GM18498 (cell line): ENCODE results near the gene PAQR5.
"Not testable (repeated sequence)": the region's sequence is repeated elsewhere in the genome, so short reads cannot be mapped to it uniquely, and the experiment has no call there.

Experiments
- ATAC-seq: cut with Tn5 transposase; IDR thresholded peaks from one replicate; pipeline ENCODE4 v1.9.1; 2021; ENCODE audit warnings: mild to moderate bottlenecking, moderate library complexity; ENCODE audit not compliant: unreplicated experiment

The PAQR5 gene

DNA sequence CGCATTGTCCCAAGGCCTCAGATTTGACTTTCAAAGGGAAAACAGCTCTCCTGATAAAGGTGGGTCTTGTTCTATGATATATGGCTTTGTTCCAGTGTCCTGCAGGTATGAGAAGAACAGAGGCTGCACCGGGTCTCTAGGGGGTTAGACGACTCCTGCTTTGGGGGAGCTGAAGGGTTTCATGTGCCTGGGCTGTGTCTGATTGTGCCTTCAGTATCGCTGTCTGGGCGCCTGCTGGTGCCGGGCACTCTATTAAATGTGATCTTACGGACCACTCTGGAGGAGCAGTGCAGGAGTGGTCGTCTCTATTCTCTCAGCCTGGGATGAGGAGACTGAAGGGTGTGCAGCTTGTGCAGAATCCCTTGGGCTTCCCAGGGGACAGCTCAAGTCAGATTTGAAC is 16.0 kb downstream of the PAQR5 start:
- no peak for ATAC-seq

DNA sequence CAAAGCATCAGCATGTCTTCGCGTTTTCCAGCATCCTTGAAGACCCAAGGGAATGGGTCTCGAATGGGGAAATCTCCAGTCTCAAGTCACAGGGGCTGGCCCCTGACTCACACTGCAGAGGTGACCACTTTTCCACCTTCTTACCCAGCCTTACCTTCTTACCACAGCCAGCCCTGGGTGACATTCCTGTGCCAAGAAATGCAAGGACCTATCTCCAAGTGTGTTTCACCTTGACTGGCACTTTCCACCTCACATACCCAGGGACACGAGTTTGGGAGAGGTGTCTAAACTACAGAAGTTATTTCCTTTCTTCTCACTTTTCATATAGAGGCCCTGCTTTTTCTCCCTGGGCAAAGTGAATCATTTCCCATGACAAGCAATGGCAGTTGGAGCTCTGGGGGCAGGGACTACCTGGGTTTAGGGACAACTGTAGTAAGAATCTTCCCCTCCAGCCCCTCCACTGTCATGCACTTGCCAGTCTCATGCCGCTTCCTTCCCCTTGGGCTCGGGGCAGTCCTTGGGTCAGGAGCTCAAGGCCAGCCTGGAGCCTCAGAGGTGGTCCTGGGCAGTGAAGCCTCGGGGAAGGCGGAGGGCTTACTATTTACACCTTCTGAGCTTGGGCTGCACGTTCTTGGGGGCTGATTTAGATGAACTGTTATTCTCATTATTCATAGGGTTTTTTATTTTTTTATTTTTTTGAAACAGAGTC is 16.8 kb downstream of the PAQR5 start:
- no peak for ATAC-seq

DNA sequence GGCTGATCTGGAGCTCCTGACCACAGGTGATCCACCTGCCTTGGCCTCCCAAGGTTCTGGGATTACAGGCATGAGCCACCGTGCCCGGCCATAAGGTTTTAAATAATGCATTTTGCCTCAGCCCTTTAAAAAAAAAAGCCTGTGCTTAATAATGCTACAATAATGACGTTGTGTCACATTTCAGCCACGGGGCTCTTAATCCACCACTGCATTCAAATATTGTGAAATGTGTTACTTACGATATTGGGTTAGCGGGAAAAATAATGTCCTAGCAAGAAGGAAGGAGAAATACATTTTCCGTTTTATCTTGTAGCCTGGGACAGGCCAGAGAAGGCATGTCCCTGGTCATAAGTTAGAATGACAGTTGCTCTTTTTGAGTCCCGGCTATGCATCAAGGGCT is 17.6 kb downstream of the PAQR5 start:
- no peak for ATAC-seq

DNA sequence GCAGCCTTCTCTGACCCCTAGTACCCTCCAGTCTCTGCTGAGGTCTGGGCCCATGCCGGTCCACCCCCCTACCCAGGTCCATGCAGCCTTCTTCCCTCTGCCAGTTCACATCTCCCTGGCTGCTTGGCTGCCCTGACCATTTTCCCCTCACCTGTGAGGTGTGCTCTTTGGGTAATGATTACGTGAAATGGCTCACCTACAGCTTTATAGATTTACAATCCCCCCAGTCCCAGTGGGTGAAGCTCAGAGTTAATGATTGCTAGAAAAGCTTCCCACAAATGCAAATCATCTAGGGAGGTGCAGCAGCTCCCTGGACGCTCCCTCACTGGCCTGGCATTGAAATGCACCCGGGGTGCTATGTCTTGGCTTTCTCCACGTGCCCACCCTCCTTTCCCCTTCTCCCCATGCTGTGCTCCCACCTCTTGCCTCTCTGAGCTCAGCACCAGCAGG is 18.7 kb downstream of the PAQR5 start:
- no peak for ATAC-seq

DNA sequence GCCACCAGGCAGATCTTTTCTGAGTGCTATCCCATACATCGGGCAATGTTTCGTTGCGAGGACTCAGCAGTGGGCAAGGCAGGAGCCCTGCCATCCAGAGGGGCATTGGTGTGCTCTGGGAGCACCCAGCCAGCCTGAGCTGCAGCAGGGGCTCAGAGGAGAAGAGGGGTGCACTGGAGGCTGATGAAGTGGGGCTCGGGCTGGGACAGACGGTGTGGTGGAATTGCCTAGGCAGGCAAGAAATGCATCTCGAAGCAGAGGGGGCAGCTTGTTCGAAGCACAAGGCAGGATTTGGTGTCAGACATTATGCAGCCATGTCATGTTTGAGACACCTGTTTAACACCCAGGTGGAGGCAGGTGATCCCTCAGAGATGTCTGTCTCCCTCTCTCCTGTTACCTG is 19.3 kb downstream of the PAQR5 start:
- no peak for ATAC-seq

DNA sequence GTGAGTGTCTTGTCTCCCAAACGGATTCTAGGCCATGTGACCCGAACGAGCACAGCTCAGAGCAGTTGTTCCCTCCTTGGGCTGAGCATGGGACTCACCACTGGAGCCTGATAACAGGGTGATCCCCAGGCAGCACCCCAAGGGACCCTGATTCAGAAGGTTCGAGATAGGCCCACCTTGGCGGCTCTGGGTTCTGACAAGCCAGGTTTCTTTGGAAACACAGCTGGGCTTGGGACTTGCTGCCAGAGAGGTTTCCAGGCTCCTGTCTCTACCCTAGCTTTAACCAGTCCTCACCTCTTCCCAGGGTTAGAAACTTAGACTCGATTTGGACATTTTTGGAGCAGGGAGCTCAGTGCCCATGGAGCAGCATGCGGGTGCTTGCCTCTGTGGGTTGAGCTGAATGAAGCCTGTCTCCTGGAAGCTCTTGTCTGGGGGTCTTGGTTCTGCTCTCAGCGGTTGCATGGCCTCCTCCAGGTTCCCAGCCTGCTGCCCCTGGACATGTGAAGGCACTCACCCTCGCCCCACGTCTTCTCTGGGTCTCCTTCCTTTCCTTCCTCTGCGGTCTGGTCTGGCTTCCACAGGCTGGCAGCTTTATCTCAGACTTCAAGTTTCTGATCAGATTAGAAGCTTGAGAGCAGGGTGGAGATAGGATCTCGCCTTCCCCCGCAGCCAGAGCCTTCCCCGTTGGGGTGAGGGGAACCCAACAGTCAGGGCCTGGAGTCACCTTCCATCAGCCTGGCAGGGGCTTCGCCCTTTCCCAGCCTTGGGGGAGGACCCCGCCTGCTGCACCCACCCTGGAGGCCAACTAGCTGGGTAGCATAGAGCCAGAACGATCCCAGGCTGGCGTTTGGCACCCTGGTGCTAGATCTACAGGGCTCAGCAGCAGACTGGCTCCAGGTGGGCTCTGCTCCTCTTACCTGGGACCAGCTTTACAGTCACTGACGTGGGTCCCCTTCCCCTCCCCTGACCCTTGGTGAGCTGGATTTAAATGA is 21.0 kb downstream of the PAQR5 start:
- no peak for ATAC-seq

DNA sequence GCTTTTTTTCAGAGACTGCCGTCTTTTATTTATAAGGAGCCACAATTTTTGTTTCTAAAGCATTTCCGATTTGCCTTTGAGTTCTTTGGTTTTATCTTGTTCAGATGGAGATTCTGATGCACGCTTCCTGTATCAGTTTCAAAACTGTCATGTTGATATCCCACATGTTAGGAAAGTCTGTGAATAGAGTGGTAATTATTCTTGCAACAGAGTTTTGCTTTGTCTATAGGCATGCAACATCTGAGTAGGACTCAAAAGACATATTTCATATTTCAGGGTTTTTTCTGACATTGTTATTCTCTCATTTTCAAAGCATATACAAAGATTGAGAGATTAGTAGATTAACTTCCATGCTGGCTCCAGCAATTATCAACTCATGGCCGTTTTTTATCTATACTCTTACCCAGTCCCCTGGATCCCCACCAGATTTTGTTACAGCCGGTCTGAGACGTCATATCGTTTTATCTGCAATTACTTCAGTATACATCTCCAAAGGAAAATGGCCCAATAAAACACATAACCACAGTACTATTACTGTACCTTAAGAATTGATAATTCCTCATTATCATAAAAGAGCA is 22.4 kb downstream of the PAQR5 start:
- no peak for ATAC-seq

DNA sequence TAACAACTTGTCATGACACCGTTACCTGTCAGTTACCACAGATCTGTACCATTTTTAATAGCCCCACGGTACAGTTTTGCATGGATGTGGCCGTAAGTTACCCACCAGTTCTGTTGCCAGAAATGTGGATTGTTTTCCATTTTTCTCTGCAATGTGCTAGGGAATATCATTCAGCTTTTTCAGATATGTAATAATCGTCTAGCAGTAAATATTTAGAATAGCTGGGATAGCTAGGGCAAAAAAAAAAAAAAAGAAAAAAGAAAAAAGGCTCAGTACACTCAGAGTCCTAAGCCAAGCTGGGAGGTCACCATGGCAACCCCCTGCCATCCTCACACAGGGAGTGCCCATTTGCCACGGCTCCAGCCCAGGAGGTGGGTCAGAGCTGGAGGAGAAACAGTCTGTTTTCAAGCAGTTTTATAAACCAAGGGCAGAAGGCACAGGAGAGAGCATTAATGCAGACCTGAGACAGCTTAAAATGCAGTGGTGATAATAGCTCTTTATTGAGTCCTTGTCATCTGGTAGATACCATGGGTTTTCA is 25.2 kb downstream of the PAQR5 start:
- no peak for ATAC-seq

DNA sequence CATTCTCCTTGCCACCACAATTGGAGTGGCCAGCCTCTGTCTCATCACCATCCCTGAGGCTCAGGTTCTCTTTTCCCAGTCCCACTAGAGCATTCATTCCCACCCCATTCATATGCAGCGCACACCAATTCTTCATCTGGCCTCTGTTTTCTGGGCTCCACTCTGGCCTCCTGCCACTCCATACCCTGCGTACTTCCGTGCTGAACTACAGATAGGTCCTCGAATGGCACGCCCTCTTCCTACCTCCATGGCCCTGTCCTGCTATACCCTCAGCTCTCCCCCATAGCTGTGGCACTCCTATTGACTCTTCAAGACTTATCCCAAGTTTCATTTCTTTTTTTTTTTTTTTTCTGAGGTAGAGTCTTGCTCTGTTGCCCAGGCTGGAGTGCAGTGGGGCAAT is 25.9 kb downstream of the PAQR5 start:
- ATAC-seq = no peak

DNA sequence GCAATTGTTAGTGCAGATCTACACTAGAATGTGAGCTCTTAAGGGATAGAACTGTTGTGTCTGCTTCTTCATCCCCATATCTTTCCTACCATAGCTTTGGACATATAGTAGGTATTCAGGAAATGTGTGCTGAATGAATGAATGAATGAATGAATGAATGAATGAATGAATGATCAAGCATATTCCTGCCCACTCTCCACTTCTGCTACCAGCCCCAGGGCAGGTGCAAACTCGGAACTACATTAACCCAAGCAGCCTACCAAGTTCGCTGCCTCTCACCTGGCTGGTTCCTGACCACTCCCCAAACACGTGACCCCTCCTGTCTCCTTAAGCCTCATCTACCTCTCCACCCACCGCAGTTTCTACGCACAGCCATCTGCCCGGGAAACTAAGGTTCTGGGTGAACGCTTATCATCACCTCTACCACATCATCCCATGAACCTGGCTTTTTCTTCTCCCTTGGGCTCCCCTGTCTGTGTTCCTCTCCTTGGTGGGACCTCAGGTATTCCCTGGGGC is 26.8 kb downstream of the PAQR5 start:
- no peak for ATAC-seq

DNA sequence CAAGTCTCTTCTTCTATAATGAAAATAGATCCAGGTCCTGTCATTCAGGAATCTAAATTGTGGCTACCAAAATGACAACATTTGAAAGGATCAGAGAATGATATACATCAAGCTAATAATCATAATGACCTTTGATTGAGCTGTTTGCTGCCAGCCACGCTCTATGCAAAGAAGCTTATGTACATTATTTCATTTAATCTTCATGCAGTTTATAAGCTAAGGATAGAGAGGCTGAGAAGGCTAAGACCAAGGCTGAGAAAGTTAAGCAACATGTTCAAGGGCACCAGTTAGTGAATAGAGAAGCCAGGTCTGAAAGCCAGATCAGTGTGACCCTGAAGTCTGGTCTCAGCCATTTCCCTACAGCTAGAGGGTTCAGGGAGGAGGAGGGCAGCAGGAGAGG is 29.4 kb downstream of the PAQR5 start:
- ATAC-seq = no peak

DNA sequence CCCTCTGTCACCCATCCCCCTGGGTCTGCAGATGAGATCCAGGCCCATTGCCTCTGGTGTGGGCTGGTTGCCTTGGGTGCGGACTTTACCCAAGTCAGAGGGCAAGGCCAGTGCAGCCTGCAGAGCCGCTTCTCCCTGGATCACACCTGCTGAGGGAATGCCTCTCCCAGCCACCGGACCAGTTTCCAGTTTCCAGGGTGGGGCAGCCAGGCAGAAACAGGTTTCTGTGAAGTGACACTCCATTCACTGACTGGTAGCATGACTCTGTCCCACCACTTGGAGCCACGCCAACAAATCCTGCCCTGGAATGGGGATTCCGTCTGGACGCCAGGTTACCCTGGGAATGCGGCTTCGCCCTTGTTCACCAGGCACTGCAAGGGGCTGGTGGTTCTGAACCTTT is 30.0 kb downstream of the PAQR5 start:
- no peak for ATAC-seq

DNA sequence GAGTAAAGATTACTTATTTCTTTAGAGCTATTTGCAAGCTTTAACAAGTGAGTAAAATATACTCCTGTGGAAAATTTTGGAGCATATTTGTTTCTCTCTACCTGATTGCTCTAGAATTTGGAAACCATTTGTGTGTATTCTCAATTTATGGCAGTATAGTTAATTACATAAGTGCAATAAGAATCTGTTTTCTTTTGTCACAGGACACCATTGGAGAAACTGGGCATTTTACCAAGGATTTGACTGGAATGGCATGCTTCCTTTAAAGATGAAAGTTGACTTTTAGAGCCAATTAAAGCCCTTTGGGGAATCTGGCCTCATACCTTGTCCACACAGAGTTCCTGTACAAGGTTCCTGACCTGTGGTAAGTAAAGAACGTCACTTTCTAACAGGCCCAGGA is 38.4 kb downstream of the PAQR5 start:
- no peak for ATAC-seq

DNA sequence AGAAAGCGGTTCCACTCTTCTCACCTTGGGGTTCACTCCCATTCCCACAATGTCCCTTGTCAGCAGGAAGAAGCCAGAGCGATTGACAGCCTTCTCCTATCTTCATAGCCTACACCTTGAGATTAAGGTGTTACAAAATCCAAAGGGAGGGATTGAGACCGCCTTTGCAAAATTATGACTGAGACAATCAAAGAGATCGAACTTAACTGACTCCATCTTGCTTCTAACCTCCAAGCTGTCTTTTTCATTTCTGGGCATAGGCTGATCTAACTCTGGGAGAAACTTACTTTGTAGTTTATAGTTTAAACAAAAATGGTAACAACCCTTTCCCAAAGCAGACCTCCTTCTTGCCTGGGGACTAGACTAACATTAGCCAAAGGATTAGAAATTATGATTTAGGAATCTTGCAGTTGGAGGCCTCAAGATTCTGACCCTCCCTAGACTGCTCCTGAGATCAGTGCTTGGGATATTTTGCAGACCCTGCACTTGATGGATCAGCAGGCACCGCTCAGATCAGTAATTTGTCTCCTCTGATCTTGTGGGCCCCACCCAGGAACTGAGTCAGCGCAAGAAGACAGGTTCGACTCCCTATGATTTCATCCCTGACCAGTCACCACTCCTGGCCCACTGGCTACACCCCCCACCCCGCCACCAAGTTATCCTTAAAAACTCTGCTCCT is 40.0 kb downstream of the PAQR5 start:
- no peak for ATAC-seq

DNA sequence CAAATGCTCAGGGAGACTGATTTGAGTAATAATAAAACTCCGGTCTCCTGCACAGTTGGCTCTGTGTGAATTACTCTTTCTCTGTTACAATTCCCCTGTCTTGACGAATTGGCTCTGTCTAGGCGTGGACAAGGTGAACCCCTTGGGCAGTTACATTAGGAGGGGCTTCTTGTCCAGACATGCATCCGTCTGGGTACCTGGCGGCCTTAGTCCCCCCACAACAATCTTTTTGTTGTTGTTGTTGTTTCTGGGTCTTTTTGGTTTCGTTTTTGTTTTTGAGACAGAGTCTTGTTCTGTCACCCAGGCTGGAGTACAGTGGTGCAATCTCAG is 40.5 kb downstream of the PAQR5 start:
- not testable (repeated sequence) for ATAC-seq

DNA sequence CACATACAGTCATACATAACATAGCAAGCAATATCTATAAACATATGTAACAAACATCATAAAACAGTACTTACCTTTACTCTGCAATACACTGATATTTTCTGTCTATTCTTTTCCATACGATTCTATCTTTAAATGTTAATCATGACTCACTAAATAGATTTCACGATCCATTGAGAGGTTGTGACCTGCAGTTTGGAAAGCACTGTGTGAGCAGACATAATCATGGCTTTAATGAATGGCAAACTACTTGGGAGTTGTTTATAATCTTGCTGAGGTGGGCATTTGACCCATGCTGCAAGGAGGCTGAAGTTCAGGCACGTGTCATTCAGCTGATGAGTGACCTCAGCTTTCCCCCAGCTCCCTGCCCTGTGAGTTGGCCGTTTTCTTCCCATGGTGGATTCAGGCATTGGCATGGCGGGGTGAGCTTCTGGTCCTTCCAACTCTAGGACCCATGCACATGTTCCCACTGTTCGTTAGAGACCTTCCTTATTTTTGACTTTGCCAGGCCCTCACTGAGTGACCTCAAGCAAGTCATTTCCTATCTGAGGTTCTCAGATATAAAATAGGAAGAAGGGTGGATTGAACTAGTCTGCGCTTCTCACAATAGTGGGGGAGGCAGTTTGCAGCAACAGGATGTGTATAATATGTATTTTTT is 41.7 kb downstream of the PAQR5 start:
- no peak for ATAC-seq

DNA sequence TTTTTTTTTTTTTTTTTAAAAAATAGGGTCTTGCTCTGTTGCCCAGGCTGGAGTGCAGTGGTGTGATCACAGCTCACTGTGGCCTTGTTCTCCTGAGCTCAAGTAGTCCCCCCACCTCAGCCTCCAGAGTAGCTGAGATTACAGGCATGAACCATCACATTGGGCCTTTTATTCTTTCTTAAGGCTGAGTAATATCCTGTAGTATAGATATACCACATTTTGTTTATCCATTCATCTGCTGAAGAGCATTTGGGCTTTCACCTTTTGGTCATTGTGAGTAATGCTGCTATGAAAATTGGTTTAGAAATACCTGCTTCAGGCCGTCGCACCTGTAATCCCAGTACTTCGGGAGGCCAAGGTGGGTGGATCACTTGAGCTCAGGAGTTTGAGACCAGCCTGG is 42.6 kb downstream of the PAQR5 start:
- ATAC-seq = no peak

DNA sequence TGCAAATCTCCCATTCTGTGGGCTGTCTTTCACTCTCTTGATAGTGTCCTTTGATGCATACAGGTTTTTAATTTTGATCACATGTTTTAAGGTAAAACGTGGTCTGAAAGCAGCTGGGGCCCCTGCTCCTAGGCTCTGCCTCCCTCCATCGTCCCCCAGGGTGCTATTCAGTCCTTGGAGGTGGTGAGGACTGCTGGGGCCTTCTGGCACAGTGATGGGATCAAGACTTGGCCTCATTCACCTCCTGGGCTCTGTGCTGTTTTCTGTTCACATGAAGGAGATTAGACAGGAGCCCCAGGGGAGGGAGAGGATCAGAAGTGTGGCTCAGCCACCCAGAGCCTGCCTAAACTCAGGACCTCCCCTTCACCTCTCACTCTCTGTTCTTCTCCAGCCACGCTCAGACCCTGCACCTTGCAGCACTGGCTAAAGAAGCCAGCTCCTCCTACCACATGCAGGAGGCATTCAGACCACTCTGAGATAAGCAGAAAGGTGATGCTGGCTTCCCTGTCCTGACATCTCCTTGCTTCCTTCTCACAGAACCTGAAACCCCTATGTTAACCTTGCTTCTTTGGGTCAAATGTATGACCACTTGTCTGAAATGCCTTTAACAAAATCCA is 43.9 kb downstream of the PAQR5 start:
- ATAC-seq = no peak

DNA sequence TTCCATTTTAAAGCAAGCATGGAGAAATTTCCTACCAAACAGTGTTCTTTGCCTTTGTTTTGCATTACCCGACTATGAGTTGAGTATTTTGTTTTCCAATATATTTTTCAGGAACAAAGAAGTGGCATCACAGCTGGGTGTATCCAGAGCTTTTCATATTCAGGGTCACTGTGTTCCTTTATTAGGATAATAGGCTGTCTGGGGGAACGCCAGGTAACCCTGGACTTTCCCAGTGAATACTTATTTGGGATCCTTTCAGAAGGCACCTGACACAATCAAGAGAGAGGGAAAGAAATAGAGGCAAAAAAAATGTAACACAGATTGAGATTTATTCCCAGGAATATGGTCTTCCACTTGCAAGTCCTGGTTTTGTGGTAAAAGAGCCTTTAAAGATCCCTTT is 44.4 kb downstream of the PAQR5 start:
- no peak for ATAC-seq

DNA sequence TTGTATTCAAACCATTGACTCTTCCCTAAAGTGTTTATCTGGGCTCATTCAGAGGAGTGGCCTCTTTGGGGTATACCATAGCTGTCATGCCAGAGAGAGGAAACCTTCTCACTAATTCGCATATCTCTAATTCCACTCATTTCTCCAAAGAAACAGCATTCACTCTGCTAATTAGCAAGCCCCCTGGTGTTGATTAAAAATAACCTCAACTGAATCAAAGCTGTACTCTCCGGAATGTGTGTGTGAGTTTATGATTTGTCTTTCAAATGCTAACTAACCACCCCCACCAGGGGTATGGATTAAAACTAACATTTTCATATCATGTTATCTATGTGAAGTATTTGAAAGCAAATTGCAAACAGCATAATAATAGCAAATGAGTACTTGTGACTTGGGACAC is 45.5 kb downstream of the PAQR5 start:
- no peak for ATAC-seq
